Measurements from ENCODE around the gene IL5RA. TPM values are rescaled to one million over a fixed set of nuclear protein-coding genes. Genes with fewer than 3 reads are reported as not detected.

The IL5RA gene
- 0.60 TPM for total RNA-seq

GRCh38 chr3:3110299-3110630 is at the start of gene IL5RA:
IL5RA (minus strand) TSS chr3:3110374; CDS start chr3:3104984, 5,390 bp downstream.
- DNase-seq (ENCODE audit: low spot score) = no peak

GRCh38 chr3:3157484-3157883 is 47.3 kb upstream of the IL5RA start:
- no peak for DNase-seq (ENCODE audit: low spot score)

- DNase-seq (ENCODE audit: low spot score) = no peak
Measured at GRCh38 chr3:3154879-3155610, 44.9 kb upstream of the IL5RA start.

GRCh38 chr3:3151513-3151912 is 41.3 kb upstream of the IL5RA start:
- DNase-seq (ENCODE audit: low spot score) = no peak

- DNase-seq (ENCODE audit: low spot score) = no peak
Measured at GRCh38 chr3:3149560-3149959, 39.4 kb upstream of the IL5RA start.

- no peak for DNase-seq (ENCODE audit: low spot score)
Measured at GRCh38 chr3:3145831-3146230, 35.7 kb upstream of the IL5RA start.

- no peak for DNase-seq (ENCODE audit: low spot score)
Measured at GRCh38 chr3:3141939-3142338, 31.8 kb upstream of the IL5RA start.

- no peak for DNase-seq (ENCODE audit: low spot score)
Measured at GRCh38 chr3:3137526-3137925, 27.4 kb upstream of the IL5RA start.

- no peak for DNase-seq (ENCODE audit: low spot score)
Measured at GRCh38 chr3:3134750-3135448, 24.7 kb upstream of the IL5RA start.

- DNase-seq (ENCODE audit: low spot score) = no peak
Measured at GRCh38 chr3:3133500-3133899, 23.3 kb upstream of the IL5RA start.

GRCh38 chr3:3129579-3129978 is 19.4 kb upstream of the IL5RA start:
- DNase-seq (ENCODE audit: low spot score) = no peak

- DNase-seq (ENCODE audit: low spot score) = no peak
Measured at GRCh38 chr3:3127432-3128010, 17.3 kb upstream of the IL5RA start.

- DNase-seq (ENCODE audit: low spot score) = peak; percentile 97
Measured at GRCh38 chr3:3126477-3127431, 16.6 kb upstream of the IL5RA start, which contains the start of gene TRNT1. TRNT1 (plus strand) TSS chr3:3126940; CDS start chr3:3129041, 2,101 bp downstream.

GRCh38 chr3:3125977-3126376 is 15.8 kb upstream of the IL5RA start:
- no peak for DNase-seq (ENCODE audit: low spot score)

GRCh38 chr3:3119393-3119851 is 9.2 kb upstream of the IL5RA start:
- no peak for DNase-seq (ENCODE audit: low spot score)

- no peak for DNase-seq (ENCODE audit: low spot score)
Measured at GRCh38 chr3:3117651-3118050, 7.5 kb upstream of the IL5RA start.

GRCh38 chr3:3113042-3113709 is 3.0 kb upstream of the IL5RA start:
- no peak for DNase-seq (ENCODE audit: low spot score)

GRCh38 chr3:3110749-3111361 is 681 bp upstream of the IL5RA start:
- DNase-seq (ENCODE audit: low spot score) = no peak

- no peak for DNase-seq (ENCODE audit: low spot score)
Measured at GRCh38 chr3:3109407-3110298, 521 bp downstream of the IL5RA start.

GRCh38 chr3:3107858-3108257 is 2.3 kb downstream of the IL5RA start:
- DNase-seq (ENCODE audit: low spot score) = no peak
